ENCODE data around the gene KCND2.

KCND2 gene

DNA sequence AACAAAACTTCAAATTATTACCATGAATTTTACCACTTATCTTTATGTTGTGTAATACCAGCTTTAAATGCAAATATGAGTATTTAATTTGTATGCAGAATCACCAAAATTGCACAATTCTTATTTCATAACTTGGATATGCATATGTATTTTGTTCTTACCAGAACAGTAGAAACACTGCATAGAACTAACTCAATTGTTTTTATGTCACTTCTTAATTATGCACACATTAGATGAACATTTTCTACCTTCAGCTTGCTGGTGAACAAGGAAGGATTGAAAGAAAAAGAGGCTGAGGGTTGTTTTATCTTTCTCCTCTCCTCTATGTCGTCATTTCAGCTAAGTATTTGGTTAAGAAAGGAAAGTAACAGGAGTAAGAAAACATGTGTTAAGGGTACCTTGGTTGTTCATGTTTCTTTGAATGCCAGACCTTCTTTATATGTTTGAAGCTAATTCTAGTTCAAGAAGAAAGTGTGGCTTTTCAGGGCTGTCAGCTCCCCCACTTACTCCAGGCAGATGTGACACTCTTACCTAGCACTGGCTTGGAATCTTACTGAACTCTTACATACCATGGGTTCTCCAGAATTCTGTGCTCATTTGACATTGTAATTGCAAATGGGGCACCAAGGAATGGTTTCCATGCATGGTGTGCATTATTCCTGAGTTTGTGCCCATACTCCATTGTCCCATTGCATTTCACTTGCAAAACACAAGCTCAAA is 436.4 kb downstream of the KCND2 start:
- TF ChIP-seq, protein P1, sequence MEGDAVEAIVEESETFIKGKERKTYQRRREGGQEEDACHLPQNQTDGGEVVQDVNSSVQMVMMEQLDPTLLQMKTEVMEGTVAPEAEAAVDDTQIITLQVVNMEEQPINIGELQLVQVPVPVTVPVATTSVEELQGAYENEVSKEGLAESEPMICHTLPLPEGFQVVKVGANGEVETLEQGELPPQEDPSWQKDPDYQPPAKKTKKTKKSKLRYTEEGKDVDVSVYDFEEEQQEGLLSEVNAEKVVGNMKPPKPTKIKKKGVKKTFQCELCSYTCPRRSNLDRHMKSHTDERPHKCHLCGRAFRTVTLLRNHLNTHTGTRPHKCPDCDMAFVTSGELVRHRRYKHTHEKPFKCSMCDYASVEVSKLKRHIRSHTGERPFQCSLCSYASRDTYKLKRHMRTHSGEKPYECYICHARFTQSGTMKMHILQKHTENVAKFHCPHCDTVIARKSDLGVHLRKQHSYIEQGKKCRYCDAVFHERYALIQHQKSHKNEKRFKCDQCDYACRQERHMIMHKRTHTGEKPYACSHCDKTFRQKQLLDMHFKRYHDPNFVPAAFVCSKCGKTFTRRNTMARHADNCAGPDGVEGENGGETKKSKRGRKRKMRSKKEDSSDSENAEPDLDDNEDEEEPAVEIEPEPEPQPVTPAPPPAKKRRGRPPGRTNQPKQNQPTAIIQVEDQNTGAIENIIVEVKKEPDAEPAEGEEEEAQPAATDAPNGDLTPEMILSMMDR (IDR thresholded peaks at IDR 0.05; ENCODE audit: low read depth, low read length) = no peak
- no peak overlapping the region for H3K4me3 ChIP-seq (ENCODE audit: low read depth, low read length)

DNA sequence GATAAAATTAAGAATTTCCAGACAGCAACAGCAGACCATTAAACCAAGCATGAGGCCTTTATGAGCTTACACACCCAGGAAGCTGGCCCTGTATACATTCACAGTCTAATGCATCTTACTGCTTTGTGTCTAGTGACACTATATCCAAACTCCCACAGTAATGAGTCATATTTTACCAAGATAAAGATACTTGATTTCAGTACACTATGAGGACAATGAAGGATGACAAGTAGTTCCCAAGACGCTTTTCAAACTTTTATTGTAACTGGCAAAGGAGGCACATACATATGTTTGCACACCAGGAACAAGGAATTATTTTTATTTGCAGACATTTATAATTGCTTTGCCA is 437.0 kb downstream of the KCND2 start:
- H3K4me3 ChIP-seq (ENCODE audit: low read depth, low read length) = no peak overlapping the region
- TF ChIP-seq, protein P1 (IDR thresholded peaks at IDR 0.05; ENCODE audit: low read depth, low read length) = no peak

GRCh38 chr7:120714945-120715344 is 442.0 kb downstream of the KCND2 start:
- TF ChIP-seq, protein P1 (IDR thresholded peaks at IDR 0.05; ENCODE audit: low read depth, low read length) = no peak
- no peak overlapping the region for H3K4me3 ChIP-seq (ENCODE audit: low read depth, low read length)

- H3K4me3 ChIP-seq (ENCODE audit: low read depth, low read length) = no peak overlapping the region
- TF ChIP-seq, protein P1 (IDR thresholded peaks at IDR 0.05; ENCODE audit: low read depth, low read length) = no peak
These were observed 443.3 kb downstream of the KCND2 start for GRCh38 chr7:120716307-120716706.

DNA sequence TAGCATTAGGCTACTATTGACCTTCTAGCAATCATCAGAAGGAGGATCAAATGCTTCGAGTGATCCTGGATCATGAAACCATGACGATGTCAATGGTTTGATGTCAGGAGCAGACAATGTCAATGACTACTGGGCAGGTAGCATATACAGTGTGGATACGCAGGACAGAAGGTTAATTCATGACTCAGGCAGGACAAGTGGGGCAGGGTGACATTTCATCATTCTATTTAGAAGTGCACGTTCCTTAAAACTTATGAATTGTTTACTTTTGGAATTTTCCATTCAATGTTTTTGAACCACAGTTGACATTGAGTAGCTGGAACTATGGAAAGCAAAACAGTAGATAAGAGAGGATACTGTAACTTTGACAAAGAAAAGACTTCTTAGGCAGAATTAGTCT is 444.2 kb downstream of the KCND2 start:
- no peak overlapping the region for H3K4me3 ChIP-seq (ENCODE audit: low read depth, low read length)
- TF ChIP-seq, protein P1 (IDR thresholded peaks at IDR 0.05; ENCODE audit: low read depth, low read length) = no peak

GRCh38 chr7:120718361-120718760 is 445.4 kb downstream of the KCND2 start:
- H3K4me3 ChIP-seq (ENCODE audit: low read depth, low read length) = no peak overlapping the region
- TF ChIP-seq, protein P1 (IDR thresholded peaks at IDR 0.05; ENCODE audit: low read depth, low read length) = no peak

DNA sequence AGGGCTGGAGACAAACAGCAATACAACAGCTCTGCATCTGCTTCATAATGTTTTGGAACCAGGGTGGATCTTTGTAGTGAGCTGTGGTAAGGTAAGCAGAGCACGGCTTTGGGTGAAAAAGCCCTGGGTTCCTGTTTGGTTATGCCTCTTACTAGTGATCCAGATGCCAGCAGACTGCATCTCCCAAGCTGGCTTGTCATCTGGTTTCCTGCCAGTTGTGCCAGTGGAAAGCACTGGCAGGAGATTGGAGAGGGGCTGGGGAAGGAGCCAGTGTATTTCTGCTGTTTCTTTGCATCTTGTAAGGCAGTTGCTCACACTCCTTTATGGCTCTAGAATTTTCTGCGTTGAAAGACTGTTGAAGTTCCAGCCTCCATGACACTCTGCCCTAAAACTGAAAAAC is 447.3 kb downstream of the KCND2 start:
- TF ChIP-seq, protein P1 (IDR thresholded peaks at IDR 0.05; ENCODE audit: low read depth, low read length) = no peak
- no peak overlapping the region for H3K4me3 ChIP-seq (ENCODE audit: low read depth, low read length)
